T-helper 9 cell (primary cell): ENCODE results near the gene ZNF726.
A peak's percentile ranks its signal among the peaks of the same experiment; 100 is the strongest.
"Not testable (repeated sequence)": the region's sequence is repeated elsewhere in the genome, so short reads cannot be mapped to it uniquely, and the experiment has no call there.

Experiments
- DNase-seq: peaks from one replicate; pipeline ENCODE4 v3.0.0-alpha.2; 2020
- total RNA-seq, 2 donors: gene quantifications; one replicate each; lab custom pipeline; 2026; lab: John Stamatoyannopoulos, UW

Gene ZNF726
- total RNA-seq: 2.8 to 3.1 reads per million in 2 donors

GRCh38 chr19:23914402-23915286 is at the start of gene ZNF726:
Gene ZNF726 (plus strand): TSS chr19:23914886. CDS start chr19:23914995, 109 bp downstream.
- DNase-seq: peak; percentile 75

- DNase-seq: no peak
These were observed 46.8 kb upstream of the ZNF726 start for GRCh38 chr19:23867895-23868294.

DNA sequence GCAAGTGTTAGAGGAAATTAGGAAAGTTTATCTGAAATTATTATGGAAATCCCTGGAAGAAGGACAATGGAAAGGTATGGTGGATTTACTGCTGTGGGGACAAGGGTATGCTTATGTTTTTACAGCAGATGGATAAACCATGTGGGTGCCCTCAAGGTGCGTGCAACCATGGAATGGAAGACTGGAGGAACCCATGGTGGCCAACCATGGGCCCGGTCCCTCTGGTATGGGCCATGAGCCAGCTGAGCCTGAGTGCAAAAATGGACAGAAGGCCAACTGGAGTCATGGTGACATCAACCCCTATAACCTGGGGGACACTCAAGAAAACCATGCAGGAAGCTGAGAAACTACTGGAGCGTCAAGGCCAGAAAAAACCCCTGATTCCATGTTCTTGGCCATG is 46.1 kb upstream of the ZNF726 start:
- no peak for DNase-seq

DNA sequence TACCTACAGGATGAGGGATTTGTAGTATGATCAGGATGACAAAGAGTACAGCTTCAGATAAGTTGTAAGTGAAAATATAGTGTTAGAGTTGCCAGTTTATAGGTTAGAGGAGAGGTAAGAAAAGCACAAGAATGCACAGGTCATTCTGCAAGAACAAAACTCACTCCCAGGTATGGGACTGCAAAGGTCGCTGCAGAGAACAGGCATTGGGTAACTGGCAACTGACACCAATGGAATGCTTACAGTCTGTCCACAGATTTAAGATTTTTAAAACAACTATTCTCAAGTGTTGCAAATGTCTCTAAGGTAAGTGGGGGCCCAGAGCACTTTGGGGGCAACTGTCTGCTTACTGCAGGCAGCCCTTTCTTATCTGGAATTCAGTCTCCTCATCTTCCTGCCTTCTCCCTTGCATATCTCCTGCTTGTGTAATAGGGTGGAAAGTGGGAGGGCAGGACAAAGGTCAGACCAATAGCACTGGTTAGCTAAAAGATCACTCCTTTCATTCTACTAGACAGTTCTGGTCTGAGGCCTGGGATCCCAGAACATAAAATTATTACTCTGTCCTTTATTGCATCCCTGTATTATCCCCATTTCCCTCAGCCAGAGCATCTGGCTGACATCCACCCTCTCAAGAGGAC is 42.3 kb upstream of the ZNF726 start:
- DNase-seq: no peak

GRCh38 chr19:23876261-23876660 is 38.4 kb upstream of the ZNF726 start:
- DNase-seq: no peak

- DNase-seq: not testable (repeated sequence)
These were observed 37.9 kb upstream of the ZNF726 start for GRCh38 chr19:23876756-23877155.

GRCh38 chr19:23882493-23882892 is 32.2 kb upstream of the ZNF726 start:
- DNase-seq: no peak

DNA sequence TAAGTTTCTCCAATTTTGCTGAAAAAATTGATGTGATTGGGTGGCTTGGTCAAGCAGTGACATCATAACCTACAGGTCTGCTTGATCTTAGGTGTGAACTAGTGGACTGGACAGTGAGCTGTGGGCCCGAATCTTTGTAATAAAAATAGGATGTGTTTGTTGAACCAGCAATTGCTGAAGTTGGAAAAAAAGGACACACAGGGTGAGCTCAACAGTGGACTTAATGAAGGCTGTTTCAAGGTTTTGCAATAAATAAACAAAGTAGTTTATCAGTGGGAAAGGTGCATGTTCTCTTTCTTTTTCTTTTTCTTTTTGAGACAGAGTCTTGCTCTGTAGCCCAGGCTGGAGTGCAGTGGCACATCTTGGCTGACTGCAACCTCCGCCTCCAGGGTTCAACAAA is 30.3 kb upstream of the ZNF726 start:
- DNase-seq: no peak

DNA sequence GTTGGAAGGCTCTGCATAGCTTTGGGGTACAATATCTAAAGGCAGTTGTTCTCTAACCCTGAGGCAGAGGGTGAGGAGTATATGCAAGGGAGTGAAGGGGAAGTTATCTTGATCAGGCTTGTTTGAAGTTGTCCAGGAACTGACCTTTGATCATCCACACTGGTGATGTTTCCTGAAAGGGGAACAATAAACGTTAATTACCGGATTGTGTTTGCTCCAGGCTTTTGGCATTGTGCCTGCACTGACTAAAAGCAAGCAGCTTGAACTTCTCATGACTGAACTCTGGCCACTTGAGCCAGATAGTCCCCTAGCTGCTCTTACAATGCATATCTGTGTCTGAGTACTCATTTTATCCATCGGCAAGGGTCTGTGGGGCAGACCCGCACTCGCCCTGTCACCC is 27.0 kb upstream of the ZNF726 start:
- no peak for DNase-seq

- not testable (repeated sequence) for DNase-seq
These were observed 18.6 kb upstream of the ZNF726 start for GRCh38 chr19:23896096-23896495.

DNA sequence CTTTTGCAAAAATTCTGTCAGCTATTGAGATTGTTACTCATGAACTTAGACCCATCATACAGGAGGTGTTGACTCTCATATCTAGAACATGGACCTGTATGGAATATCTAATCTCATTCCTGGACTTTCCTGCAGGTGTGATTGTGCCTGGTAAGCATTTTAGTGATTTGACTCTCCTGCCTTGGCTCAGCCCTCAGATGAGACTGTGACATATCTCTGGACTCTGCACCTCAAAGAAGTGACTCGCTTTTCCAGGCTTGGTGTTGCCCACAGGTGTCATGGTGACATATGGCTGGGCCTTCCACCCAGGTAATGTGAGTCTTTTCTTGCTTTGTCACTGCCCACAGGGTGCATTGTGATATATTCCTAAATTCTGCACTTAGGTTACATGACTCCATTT is 17.8 kb upstream of the ZNF726 start:
- no peak for DNase-seq

GRCh38 chr19:23901360-23901759 is 13.3 kb upstream of the ZNF726 start:
- DNase-seq: no peak

GRCh38 chr19:23904406-23904805 is 10.3 kb upstream of the ZNF726 start:
- no peak for DNase-seq

GRCh38 chr19:23905771-23906170 is 8.9 kb upstream of the ZNF726 start:
- no peak for DNase-seq

- DNase-seq: no peak
These were observed 7.9 kb upstream of the ZNF726 start for GRCh38 chr19:23906835-23907234.

DNA sequence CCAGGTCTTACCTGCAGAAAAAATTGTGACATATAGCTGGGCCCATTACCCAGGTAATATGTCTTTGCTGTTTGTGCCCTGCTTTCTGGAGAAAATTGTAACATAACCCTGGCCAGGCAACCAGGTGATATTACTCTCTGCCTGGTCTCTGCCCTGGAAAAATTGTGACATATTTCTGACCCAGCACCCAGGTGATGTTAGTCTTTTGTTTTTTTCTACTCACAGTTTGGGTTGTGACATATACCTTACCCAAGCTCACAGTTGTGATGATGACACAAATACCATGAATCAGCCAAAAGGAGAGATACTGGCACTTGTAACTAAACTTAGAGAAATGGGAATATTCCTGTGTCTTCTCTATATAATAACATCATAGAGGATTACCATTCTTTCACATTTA is 6.5 kb upstream of the ZNF726 start:
- DNase-seq: no peak

GRCh38 chr19:23909222-23909621 is 5.5 kb upstream of the ZNF726 start:
- no peak for DNase-seq

- no peak for DNase-seq
These were observed 755 bp upstream of the ZNF726 start for GRCh38 chr19:23913931-23914330.

- no peak for DNase-seq
These were observed 2.3 kb downstream of the ZNF726 start for GRCh38 chr19:23916991-23917390.

- no peak for DNase-seq
These were observed 3.2 kb downstream of the ZNF726 start for GRCh38 chr19:23917856-23918255.

DNA sequence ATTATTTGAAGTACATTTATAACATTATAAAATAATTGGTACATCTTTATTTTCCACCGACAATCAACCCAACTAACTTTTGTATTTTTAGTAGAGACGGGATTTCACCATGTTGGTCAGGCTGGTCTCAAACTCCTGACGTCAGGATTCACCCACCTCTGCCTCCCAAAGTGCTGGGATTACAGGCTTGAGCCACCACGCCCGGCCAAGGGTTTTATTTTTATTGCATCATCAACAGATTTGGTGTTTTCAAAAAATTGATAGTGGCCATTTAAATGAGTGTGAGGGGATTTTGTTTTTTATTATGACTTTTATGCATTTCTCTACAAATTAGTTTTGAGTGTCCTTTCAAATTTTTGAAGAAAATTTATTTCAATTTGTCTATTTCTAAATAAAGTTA is 10.6 kb downstream of the ZNF726 start:
- no peak for DNase-seq

- no peak for DNase-seq
These were observed 18.2 kb downstream of the ZNF726 start for GRCh38 chr19:23932878-23933277.

DNA sequence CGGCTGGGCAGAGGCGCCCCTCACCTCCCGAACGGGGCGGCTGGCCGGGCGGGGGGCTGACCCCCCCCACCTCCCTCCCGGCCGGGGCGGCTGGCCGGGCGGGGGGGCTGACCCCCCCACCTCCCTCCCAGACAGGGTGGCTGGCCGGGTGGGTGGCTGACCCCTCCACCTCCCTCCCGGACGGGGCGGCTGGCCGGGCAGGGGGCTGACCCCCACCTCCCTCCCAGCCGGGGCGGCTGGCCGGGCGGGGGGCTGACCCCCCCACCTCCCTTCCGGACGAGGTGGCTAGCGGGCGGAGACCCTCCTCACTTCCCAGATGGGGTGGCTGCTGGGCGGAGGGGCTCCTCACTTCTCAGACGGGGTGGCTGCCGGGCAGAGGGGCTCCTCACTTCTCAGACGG is 22.3 kb downstream of the ZNF726 start:
- not testable (repeated sequence) for DNase-seq

DNA sequence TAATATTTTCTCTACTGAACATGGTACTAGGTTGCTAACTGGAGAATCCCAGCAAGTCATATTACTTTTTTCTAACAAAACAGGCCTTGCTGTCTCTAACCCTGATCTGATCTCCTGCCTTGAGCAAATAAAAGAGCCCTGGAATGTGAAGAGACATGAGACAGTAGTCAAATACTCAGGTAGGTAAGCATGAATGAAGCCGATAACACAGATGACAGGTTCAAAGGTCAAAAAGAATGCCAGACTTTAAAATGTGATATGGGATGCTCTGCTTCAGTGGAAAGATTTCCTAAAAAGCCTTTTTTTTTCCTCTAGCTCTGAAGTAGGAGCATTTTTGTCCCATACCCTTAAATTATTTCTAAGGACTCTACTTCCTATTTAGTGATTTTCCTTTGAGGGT is 28.7 kb downstream of the ZNF726 start:
- DNase-seq: no peak
